Measurements from ENCODE around the gene PSME2. TPM values are rescaled to one million over a fixed set of nuclear protein-coding genes. Genes with fewer than 3 reads are reported as not detected.
A peak's percentile ranks its signal among the peaks of the same experiment; 100 is the strongest.

Gene PSME2
- total and polyA plus RNA-seq, 2 experiments from 2014 or later = 38.3 to 164 TPM

GRCh38 chr14:24137529-24138395, 8.6 kb downstream of the PSME2 start:
- Histone ChIP-seq H2AFZ (no peak overlapping the region), H3F3A (ENCODE audit: insufficient read depth) (peaks cover 9% of the 10 kb centered on the region), H3K27ac (no peak overlapping the region), H4K20me1 (ENCODE audit: insufficient read depth) (no peaks in the 10 kb centered on the region), H3K4me3 (no peak overlapping the region), H3K4me1 (ENCODE audit: insufficient read depth) (peaks cover 18% of the 10 kb centered on the region; the same call in 1 of the 2 replicates), H3K9me3 (ENCODE audit: low read depth) (no peaks in the 10 kb centered on the region), H3K9me2 (ENCODE audit: insufficient read depth) (no peaks in the 10 kb centered on the region), H3K4me2 (ENCODE audit: unreplicated experiment) (no peak overlapping the region), H3K36me3 (ENCODE audit: low read depth) (peaks cover 12% of the 10 kb centered on the region; the same call in 1 of the 2 replicates), H3K79me2 (ENCODE audit: insufficient read depth) (peaks cover 45% of the 10 kb centered on the region), H3K27me3 (replicated peaks; ENCODE audit: insufficient read depth) (no peaks in the 10 kb centered on the region), H3K9ac (no peak overlapping the region)
- TF ChIP-seq EZH2phosphoT487 (IDR thresholded peaks at IDR 0.05; ENCODE audit: insufficient read depth, low read depth) = no peak
- no peak for TF ChIP-seq EZH2 (IDR thresholded peaks at IDR 0.05; ENCODE audit: insufficient read depth, poor library complexity, severe bottlenecking)
- 81 to 88% methylated on average over 8 of the region's 8 CpGs for WGBS, 2 experiments (ENCODE audit: low coverage in 1 of 2, low lambda C conversion rate in 2 of 2, missing lambda C conversion rate in 2 of 2)
- in situ Hi-C loops (cut with MboI) = no loop called here
- no peak for DNase-seq

DNA sequence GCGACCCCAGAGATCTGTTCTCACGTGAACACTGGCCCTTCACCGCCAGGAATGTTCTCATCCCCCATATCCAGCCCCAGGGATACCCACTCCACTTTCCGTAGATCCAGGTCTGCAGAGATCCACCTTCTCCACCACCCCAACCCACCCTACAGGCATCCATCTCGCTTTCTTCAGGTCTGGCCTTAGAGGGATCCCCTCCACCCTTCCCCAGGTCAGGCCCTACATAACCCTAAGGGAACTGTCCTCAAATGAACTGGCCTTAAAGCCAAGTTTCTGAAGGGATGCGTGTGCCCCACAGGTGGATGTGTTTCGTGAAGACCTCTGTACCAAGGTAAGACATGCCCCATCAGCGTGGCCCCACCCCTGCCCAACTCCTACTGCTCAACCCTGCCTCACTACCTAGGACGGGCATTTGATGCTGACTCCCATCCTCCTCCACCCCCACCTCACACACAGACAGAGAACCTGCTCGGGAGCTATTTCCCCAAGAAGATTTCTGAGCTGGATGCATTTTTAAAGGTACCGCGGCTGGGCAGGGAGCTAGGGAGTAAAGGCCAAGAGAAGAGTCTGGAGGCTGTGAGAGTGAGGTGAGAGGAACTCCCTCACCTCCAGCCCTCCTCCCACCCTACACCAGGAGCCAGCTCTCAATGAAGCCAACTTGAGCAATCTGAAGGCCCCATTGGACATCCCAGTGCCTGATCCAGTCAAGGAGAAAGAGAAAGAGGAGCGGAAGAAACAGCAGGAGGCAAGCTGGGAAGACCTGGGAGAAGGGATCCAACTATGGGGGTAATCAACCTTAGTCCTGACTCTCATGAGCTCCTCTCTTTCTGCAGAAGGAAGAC, 9.5 kb downstream of the PSME2 start:
- in situ Hi-C loops (cut with MboI) = no loop called here
- H3K4me1 ChIP-seq (ENCODE audit: insufficient read depth) = peaks cover 14% of the 10 kb centered on the region; the same call in 1 of the 2 replicates
- H3K27ac ChIP-seq = no peak overlapping the region
- H3K9ac ChIP-seq = peak overlapping the region; percentile 93
- no peaks in the 10 kb centered on the region for H3K9me2 ChIP-seq (ENCODE audit: insufficient read depth)
- H3K36me3 ChIP-seq (ENCODE audit: low read depth) = peaks cover 12% of the 10 kb centered on the region; the same call in 1 of the 2 replicates
- H2AFZ ChIP-seq = peak overlapping the region; percentile 95; the same call in 1 of the 2 replicates
- H3K4me2 ChIP-seq (ENCODE audit: unreplicated experiment) = peak overlapping the region; percentile 87
- DNase-seq = no peak
- peaks cover 45% of the 10 kb centered on the region for H3K79me2 ChIP-seq (ENCODE audit: insufficient read depth)
- peaks cover 2% of the 10 kb centered on the region for H3F3A ChIP-seq (ENCODE audit: insufficient read depth)
- no peaks in the 10 kb centered on the region for H3K9me3 ChIP-seq (ENCODE audit: low read depth)
- TF ChIP-seq EZH2 (IDR thresholded peaks at IDR 0.05; ENCODE audit: insufficient read depth, poor library complexity, severe bottlenecking) (no peak), EZH2phosphoT487 (IDR thresholded peaks at IDR 0.05; ENCODE audit: insufficient read depth, low read depth) (no peak)
- no peaks in the 10 kb centered on the region for H3K27me3 ChIP-seq (replicated peaks; ENCODE audit: insufficient read depth)
- peak overlapping the region; percentile 90 for H3K4me3 ChIP-seq
- 42 to 43% methylated on average over 13 of the region's 13 CpGs for WGBS, 2 experiments (ENCODE audit: low coverage in 1 of 2, low lambda C conversion rate in 2 of 2, missing lambda C conversion rate in 2 of 2)
- H4K20me1 ChIP-seq (ENCODE audit: insufficient read depth) = no peaks in the 10 kb centered on the region

DNA sequence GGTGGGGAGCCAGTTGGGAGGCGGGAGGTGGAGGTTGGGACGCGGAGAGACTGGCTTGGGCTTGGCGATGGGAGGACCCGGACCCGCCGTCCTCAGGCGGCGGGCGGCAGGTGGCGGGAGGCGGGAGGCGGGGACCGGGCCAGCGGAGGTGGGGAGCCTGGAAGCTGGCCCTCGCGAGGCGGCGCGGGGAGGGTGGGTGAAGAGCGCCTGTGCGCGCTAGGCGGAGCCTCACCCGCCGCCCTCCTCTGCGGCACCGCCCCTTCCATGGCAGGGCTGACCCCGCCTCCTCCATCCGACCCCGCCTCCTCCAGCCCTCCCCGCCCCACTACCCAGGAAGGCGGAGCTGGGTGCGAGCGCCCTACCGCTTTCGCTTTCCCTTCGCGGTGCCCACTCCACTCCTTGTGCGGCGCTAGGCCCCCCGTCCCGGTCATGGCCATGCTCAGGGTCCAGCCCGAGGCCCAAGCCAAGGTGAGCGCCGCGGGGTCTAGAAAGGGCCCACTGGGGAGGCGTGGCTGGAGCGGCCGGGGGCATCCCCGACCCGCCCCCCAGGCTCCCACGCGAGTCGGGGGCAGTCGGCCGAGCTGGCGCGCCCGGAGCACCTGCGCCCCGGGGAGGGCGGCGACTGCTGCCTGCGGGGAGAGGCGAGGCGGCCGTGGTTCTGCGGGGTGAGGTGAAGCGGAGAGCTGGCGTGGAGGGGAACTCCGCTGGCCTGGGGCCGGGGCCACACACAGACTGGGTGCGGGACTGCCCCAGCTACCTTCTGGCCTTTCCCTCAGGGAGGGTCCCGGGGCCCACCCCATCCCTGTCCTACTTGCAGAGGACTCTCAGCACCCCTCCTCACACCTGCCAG, 10.4 kb downstream of the PSME2 start, which contains the start of gene PSME1:
Gene PSME1 (plus strand): TSS at position 361 of the 850 bp plus-strand sequence. CDS start 69 bp downstream, at position 430.
- Histone ChIP-seq H3K4me1 (ENCODE audit: insufficient read depth) (peaks cover 12% of the 10 kb centered on the region; the same call in 1 of the 2 replicates), H3K27ac (peak within 1 kb of the TSS; percentile 22; the same call in 1 of the 2 replicates), H4K20me1 (ENCODE audit: insufficient read depth) (no peaks in the 10 kb centered on the region), H3K9me2 (ENCODE audit: insufficient read depth) (no peaks in the 10 kb centered on the region), H3K4me3 (peak within 1 kb of the TSS; percentile 90), H3K9me3 (ENCODE audit: low read depth) (no peaks in the 10 kb centered on the region), H2AFZ (peak within 1 kb of the TSS; percentile 95), H3K79me2 (ENCODE audit: insufficient read depth) (peaks cover 45% of the 10 kb centered on the region), H3F3A (ENCODE audit: insufficient read depth) (no peaks in the 10 kb centered on the region; the same call in 1 of the 2 replicates), H3K27me3 (replicated peaks; ENCODE audit: insufficient read depth) (no peaks in the 10 kb centered on the region), H3K4me2 (ENCODE audit: unreplicated experiment) (peak within 1 kb of the TSS; percentile 87), H3K9ac (peak within 1 kb of the TSS; percentile 93), H3K36me3 (ENCODE audit: low read depth) (peaks cover 12% of the 10 kb centered on the region; the same call in 1 of the 2 replicates)
- DNase-seq = peak; percentile 94
- 1% methylated on average over 33 to 54 of the region's 75 CpGs for WGBS, 2 experiments (ENCODE audit: low coverage in 1 of 2, low lambda C conversion rate in 2 of 2, missing lambda C conversion rate in 2 of 2)
- TF ChIP-seq EZH2 (IDR thresholded peaks at IDR 0.05; ENCODE audit: insufficient read depth, poor library complexity, severe bottlenecking) = no peak
- no peak for TF ChIP-seq EZH2phosphoT487 (IDR thresholded peaks at IDR 0.05; ENCODE audit: insufficient read depth, low read depth)
- in situ Hi-C loops (cut with MboI) = no loop called here

Data from GM23248 (cell line).